22Rv1 (cell line): Measurements from ENCODE around the gene CD320.
"Not testable (repeated sequence)": the region's sequence is repeated elsewhere in the genome, so short reads cannot be mapped to it uniquely, and the experiment has no call there.

Source experiments
- H3K27ac ChIP-seq: fragments of 450-650 bp; 2 replicates; pipeline ENCODE4 v1.5.1; 2017
- CTCF ChIP-seq: fragments of 450-650 bp; IDR thresholded peaks from 2 replicates; pipeline ENCODE4 v1.5.1; 2017; ENCODE audit warnings: mild to moderate bottlenecking
- ZFX ChIP-seq: fragments of 450-650 bp; IDR thresholded peaks from 2 replicates; pipeline ENCODE4 v1.6.1; 2017; ENCODE audit warnings: antibody characterized with exemption, borderline replicate concordance

Gene CD320

DNA sequence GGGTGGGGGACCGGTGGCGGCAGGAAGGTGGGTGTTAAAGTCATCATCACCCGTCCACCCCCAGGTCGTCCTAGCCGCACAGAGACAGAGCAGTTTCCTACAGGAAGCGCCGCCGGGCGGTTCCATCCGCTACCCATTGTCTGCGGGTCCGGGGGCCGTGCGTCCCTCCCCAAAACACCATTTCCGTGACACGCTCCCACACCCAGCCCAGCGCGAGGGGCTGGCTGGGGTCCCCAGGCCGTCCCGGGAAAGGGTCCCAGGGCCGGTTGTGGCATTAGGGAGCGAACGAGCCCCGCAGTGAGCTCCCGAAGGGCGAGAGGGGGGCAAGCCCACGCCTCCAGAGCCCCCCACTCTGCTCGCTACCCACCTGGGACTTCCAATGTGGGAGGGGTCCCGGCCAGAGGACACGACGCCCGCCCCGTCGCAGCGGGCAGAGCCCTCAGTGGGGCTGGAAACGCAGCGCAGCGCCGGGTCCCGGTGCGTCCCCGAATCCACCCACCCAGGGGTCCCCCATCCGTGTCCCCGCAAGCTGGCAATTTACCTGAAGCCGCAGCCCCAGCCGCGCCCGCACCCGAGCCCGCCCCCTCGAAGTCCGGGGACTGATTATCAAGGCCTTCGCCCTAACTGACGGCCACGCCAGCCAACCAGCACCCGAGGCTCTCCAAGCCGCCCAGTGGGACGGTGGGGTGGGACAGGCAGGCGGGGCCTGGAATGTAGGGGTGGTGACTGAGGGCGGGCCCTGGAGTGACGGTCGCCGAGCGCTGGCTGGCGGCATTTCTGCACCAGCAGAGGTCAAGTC, 34.7 kb upstream of the CD320 start, which contains the start of gene KANK3:
Gene KANK3, minus strand, starts transcription at position 579 of the 799 bp plus-strand sequence. CDS start 5,434 bp downstream, outside the sequence.
- 0 out of 2 replicates have a peak within 1 kb of the TSS, but pooled peaks have one; percentile 30 for H3K27ac ChIP-seq

DNA sequence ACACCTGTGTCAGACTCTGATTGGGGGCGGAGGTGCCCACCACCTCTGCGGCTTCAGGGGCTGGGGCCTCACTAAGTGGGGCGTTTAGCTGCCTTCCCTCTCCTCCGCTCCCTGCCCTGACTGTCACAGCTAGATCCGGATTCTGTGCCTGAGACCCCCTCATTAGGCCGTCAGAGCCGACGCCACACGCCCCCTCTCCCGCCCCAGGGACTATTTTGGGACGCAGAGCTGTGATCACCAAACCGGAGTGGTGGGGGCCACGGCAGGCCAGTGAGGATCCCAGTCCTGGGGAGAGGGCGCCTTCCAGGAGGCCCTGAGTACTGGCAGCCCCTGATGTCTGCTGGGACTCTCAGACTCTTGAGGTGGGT, 34.1 kb upstream of the CD320 start:
- H3K27ac ChIP-seq: no peak overlapping the region
- TF ChIP-seq CTCF (no peak), ZFX (no peak)

More for the DNA sequence above, 34.7 kb upstream of the CD320 start, which contains the start of gene KANK3:
- no peak for TF ChIP-seq CTCF
- no peak for TF ChIP-seq ZFX

- not testable (repeated sequence) for H3K27ac ChIP-seq
Observed at GRCh38 chr19:8341504-8341903, 33.3 kb upstream of the CD320 start.

- TF ChIP-seq ZFX (no peak), CTCF (no peak)
- no peak overlapping the region for H3K27ac ChIP-seq
Observed at GRCh38 chr19:8340341-8341096, 32.4 kb upstream of the CD320 start.

- no peak for TF ChIP-seq ZFX
- TF ChIP-seq CTCF: no peak
- H3K27ac ChIP-seq: no peak overlapping the region
Observed at GRCh38 chr19:8338835-8339234, 30.7 kb upstream of the CD320 start.

DNA sequence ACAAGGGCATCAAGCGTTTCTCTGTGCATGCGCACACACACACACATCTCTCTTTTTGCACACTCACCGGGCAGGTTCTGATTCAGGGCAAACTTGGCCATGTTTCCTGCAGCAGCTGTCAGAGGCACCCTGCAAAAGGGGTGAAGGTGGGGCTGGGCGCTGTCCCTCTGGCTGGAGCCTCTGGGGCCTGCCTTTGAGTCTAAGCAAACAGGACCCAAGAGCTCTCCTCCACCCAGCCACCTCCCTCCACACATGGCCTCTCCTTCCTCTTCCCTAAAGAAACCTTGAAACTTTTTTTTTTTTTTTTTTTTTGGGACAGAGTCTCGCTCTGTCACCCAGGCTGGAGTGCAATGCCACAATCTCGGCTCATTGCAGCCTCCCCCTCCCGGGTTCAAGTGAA, 29.6 kb upstream of the CD320 start:
- no peak overlapping the region for H3K27ac ChIP-seq
- no peak for TF ChIP-seq ZFX
- no peak for TF ChIP-seq CTCF

DNA sequence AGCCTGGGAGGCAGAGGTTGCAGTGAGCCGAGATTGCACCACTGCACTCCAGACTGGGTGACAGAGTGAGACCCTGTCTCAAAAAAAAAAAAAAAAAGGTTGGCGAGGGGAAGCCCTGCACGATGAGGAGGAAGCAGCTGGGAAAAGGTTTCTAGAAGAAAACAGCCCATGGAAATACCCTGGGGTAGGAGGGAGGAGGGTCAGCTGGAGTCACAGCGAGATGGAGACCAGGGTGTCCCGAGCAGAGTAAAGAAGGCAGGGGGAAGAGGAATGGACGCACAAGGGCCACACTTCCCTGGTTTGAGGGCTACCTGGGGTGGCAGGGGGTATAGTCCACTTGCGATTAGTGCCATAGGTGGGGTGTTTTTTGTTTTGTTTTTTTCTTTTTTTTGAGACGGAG, 28.5 kb upstream of the CD320 start:
- H3K27ac ChIP-seq: peak overlapping the region; percentile 90
- TF ChIP-seq CTCF (no peak), ZFX (no peak)
